HepG2 (cell line): ENCODE results near the gene PCGF5. TPM values are rescaled to one million over a fixed set of nuclear protein-coding genes. Genes with fewer than 3 reads are reported as not detected.

Source experiments
- ATAC-seq: fragments of 200-7000 bp; cut with Tn5 transposase; 3 replicates; pipeline ENCODE4 v1.9.1; 2020; ENCODE audit warnings: mild to moderate bottlenecking, moderate library complexity
- BruUV-seq: library from RNA; stranded (reverse); fragments of 400-500 nt; replicated peaks from 2 replicates; lab custom pipeline; 2021; lab: Mats Ljungman, UMichigan
- CTCF ChIA-PET: fragments of 300-600 bp; formaldehyde crosslinking; extraction: SDS; loops from one replicate; lab custom pipeline; 2021; ENCODE audit warnings: low total read pairs, inconsistent platforms, low intra/inter-chr PET ratio; lab: Yijun Ruan, JAX
- POLR2A ChIA-PET: fragments of 350-600 bp; sonication (Branson Sonifier 250); formaldehyde crosslinking; loops from one replicate; lab custom pipeline; 2020; ENCODE audit warnings: antibody characterized with exemption, inconsistent platforms; lab: Yijun Ruan, JAX
- DNase-seq: peaks from one replicate; pipeline ENCODE4 v3.0.0-alpha.2; 2015; ENCODE audit warnings: low spot score
- FAIRE-seq: peaks from 3 replicates; lab custom pipeline; 2011; peaks lifted over from hg19 to GRCh38; lab: Jason Lieb, UNC
- H2AFZ ChIP-seq: one replicate; pipeline ENCODE4 v1.6.1; 2011; ENCODE audit warnings: low read length, inconsistent platforms
- H3K27ac ChIP-seq: fragments of 300-600 bp; 3 replicates; pipeline ENCODE4 v1.8.0; 2011; ENCODE audit warnings: mixed run types, mild to moderate bottlenecking, mixed read lengths, low read length, inconsistent platforms; ENCODE audit not compliant: insufficient read depth; ENCODE audit errors: extremely low read length
- H3K27me3 ChIP-seq, 2 experiments: fragments of 200-600 bp in 1 of 2; 2 replicates in 1 of 2; 3 replicates in 1 of 2; pipeline versions ENCODE4 v1.6.0 to v1.8.0; 2011; ENCODE audit warnings: low read length in 2 of 2, mild to moderate bottlenecking in 2 of 2, moderate library complexity in 2 of 2, inconsistent platforms in 1 of 2; ENCODE audit not compliant: insufficient read depth in 2 of 2, control insufficient read depth in 1 of 2
- H3K36me3 ChIP-seq, 2 experiments: fragments of 200-600 bp in 1 of 2; replicated peaks in 1 of 2; 2 replicates in 1 of 2; 3 replicates in 1 of 2; pipeline versions ENCODE4 v1.5.1 to v1.8.0; 2011; ENCODE audit warnings: low read length in 2 of 2, inconsistent platforms in 1 of 2; ENCODE audit not compliant: insufficient read depth in 2 of 2, control insufficient read depth in 1 of 2
- H3K4me1 ChIP-seq: 2 replicates; pipeline ENCODE4 v1.5.1; 2012; ENCODE audit warnings: low read length, inconsistent platforms; ENCODE audit not compliant: insufficient read depth
- H3K4me2 ChIP-seq: 2 replicates; pipeline ENCODE4 v1.6.0; 2011; ENCODE audit warnings: low read depth, low read length, inconsistent platforms
- H3K4me3 ChIP-seq, 3 experiments: fragments of 200-600 bp in 1 of 3; sonication (generic), shearing (Covaris generic) in 1 of 3; replicated peaks in 1 of 3; 2 replicates each; pipeline ENCODE4 v1.5.1; 2011 to 2016; ENCODE audit warnings: low read length in 3 of 3, inconsistent platforms in 2 of 3, low read depth in 2 of 3, mild to moderate bottlenecking in 2 of 3, control low read depth in 1 of 3, mixed read lengths in 1 of 3; ENCODE audit not compliant: insufficient read depth in 1 of 3
- H3K79me2 ChIP-seq: one replicate; pipeline ENCODE4 v1.6.1; 2011; ENCODE audit warnings: low read length, inconsistent platforms; ENCODE audit not compliant: insufficient read depth
- H3K9ac ChIP-seq: 2 replicates; pipeline ENCODE4 v1.6.0; 2011; ENCODE audit warnings: mild to moderate bottlenecking, low read depth, low read length, inconsistent platforms; ENCODE audit not compliant: insufficient read depth
- H3K9me3 ChIP-seq: 2 replicates; pipeline ENCODE4 v1.5.1; 2012; ENCODE audit warnings: mild to moderate bottlenecking, low read length
- H4K20me1 ChIP-seq: 2 replicates; pipeline ENCODE4 v1.6.0; 2011; ENCODE audit warnings: inconsistent platforms, mild to moderate bottlenecking, low read length, moderate library complexity; ENCODE audit not compliant: insufficient read depth
- PHF8 ChIP-seq: sonication (generic); formaldehyde crosslinking; IDR thresholded peaks from 2 replicates; pipeline ENCODE4 v1.5.0; 2020; ENCODE audit warnings: missing genetic modification reagents
- RBM22 ChIP-seq: fragments of 200-400 bp; formaldehyde crosslinking; optimal IDR thresholded peaks from 2 replicates; pipeline ENCODE3; 2017; ENCODE audit warnings: mild to moderate bottlenecking, low read length, moderate library complexity
- ZNF556 ChIP-seq: sonication (generic); formaldehyde crosslinking; IDR thresholded peaks from 2 replicates; pipeline ENCODE4 v1.4.0; 2020; ENCODE audit warnings: mild to moderate bottlenecking, missing genetic modification reagents, borderline replicate concordance
- WGBS: methylation state at CpG from one replicate; pipeline ENCODE4 v1.1.6; 2017; ENCODE audit warnings: low lambda C conversion rate; 5-methylcytosine and 5-hydroxymethylcytosine counted together
- in situ Hi-C: cut with HindIII; loops from 2 replicates; pipeline ENCODE4 v1.10.0; 2017; ENCODE audit warnings: low pct_unique_long_range_greater_than_20kb; ENCODE audit not compliant: extremely low pct_ligation_motif_present
- intact Hi-C: fragments of 100-400 bp; cut with micrococcal nuclease; formaldehyde crosslinking; loops from one replicate; pipeline ENCODE4 v1.10.0; 2022; ENCODE audit not compliant: unreplicated experiment
- polyA plus RNA-seq, 8 experiments: library from polyadenylated mRNA; depleted of rRNA in 3 of 8; stranded (reverse) in 7 of 8; unstranded in 1 of 8; fragments of >200 nt; fragmentation: Illumina TruSeq in 4 of 8; extraction: Trizol in 4 of 8; gene quantifications; 2 replicates each; pipeline versions ENCODE4 v1.2.1 to v1.2.3, GENCODE V29; 2011 to 2016; ENCODE audit warnings: low read depth in 4 of 8, missing spikeins in 1 of 8, mixed read lengths in 1 of 8; ENCODE audit not compliant: insufficient read depth in 1 of 8
- total RNA-seq, 5 experiments: library from RNA; depleted of rRNA; stranded (reverse); fragments of >200 nt; fragmentation: Illumina TruSeq; extraction: Trizol; gene quantifications; 2 replicates each; pipeline ENCODE4 v1.2.3, GENCODE V29; 2016; ENCODE audit warnings: low read depth in 1 of 5
- TF ChIP-seq, protein P1 (sequence below): IDR thresholded peaks from 2 replicates; pipeline ENCODE4 v1.6.1; 2016; ENCODE audit warnings: mild to moderate bottlenecking, missing biosample characterization, missing genetic modification reagents

Gene PCGF5
- total and polyA plus RNA-seq, 2 of the 13 experiments (the other 11 are each of a cell fraction or from before 2014, with no cell fraction given) = 61.3 to 138 TPM

DNA sequence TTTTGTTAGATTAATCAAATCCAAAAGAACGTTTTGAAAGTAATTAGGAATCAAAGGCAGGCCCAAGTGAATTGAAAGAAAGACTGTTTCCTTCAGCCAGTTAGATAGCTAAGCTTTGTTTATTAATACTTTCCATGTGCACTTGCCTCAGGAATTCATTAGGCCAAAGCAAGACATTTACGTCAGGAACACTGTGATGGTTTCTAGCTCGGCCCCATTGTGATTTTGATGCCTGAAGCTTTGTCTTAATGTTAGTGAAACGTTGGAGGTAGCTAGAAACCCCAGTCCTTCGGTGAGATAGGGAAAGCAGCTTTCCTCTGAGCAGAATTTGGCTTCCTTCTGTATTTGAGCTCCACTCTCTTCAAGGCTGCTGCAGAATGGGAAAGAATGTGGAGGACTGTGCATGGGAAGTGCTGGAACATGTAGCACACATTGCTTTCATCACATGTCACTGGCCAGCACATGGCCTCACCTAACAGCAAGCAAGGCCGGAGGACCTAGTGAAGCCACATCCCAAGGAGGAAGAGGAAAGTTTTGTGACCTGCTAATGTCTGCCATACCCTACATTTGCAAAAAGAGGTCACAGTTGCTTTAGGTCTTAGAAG lies 64.1 kb downstream of the PCGF5 start:
- TF ChIP-seq, protein P1, sequence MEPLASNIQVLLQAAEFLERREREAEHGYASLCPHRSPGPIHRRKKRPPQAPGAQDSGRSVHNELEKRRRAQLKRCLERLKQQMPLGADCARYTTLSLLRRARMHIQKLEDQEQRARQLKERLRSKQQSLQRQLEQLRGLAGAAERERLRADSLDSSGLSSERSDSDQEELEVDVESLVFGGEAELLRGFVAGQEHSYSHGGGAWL (CRISPR knock-in tag) = no peak
- peak; percentile 20 for TF ChIP-seq RBM22
- TF ChIP-seq, all 625 proteins: peak for 1
- intact Hi-C loops (no loop called here), in situ Hi-C loops (no loop called here)
- ChIA-PET CTCF (no interaction called here), POLR2A (no interaction called here)
- no peak for FAIRE-seq
- ATAC-seq = no peak
- Histone ChIP-seq H3K36me3 (peaks cover 0 to 3% of the 10 kb centered on the region in 2 experiments; a peak in 1 of 5 replicates), H3K79me2 (no peaks in the 10 kb centered on the region), H3K4me1 (no peaks in the 10 kb centered on the region), H3K4me2 (no peak overlapping the region), H3K27me3 (no peaks in the 10 kb centered on the region), H2AFZ (no peak overlapping the region), H4K20me1 (no peaks in the 10 kb centered on the region), H3K9ac (no peak overlapping the region), H3K27ac (no peak overlapping the region), H3K4me3 (no peak overlapping the region), H3K9me3 (no peaks in the 10 kb centered on the region)
- 84% methylated on average over 6 of the region's 6 CpGs for WGBS
- DNase-seq = no peak
- BruUV-seq = no TSS peak

DNA sequence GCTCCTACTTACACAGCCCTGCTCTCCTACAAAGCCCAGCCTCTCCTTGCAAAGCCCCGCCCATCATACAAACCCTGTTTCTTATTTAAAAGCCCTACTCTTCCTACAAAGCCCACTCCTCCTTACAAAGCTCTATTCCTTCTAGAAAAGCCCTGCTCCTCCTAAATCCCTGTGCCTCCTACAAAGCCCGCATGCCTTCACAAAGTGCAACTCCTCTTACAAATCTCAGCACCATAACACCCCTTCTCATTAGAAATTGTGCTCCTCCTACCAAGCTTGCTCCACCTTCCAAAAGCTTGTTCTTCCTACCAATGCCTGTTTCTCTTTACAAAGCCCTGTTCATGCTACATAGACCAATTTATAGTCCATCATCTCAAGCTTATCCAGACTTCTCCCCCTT lies 66.1 kb downstream of the PCGF5 start:
- Histone ChIP-seq H3K4me2 (no peak overlapping the region), H2AFZ (no peak overlapping the region), H3K36me3 (peaks cover 0 to 3% of the 10 kb centered on the region in 2 experiments; a peak in 1 of 5 replicates), H3K79me2 (no peaks in the 10 kb centered on the region), H4K20me1 (no peaks in the 10 kb centered on the region), H3K4me3 (no peak overlapping the region), H3K4me1 (no peaks in the 10 kb centered on the region), H3K9me3 (no peaks in the 10 kb centered on the region), H3K27ac (no peak overlapping the region), H3K27me3 (0 out of 5 replicates have a peak, but pooled peaks cover 1 to 3% of the 10 kb centered on the region in 2 experiments), H3K9ac (no peak overlapping the region)
- intact Hi-C loops = no loop called here
- no peak for TF ChIP-seq PHF8 (CRISPR knock-in tag)
- no peak for TF ChIP-seq ZNF556 (CRISPR knock-in tag)
- 43% methylated on average over 2 of the region's 2 CpGs for WGBS
- ATAC-seq = no peak
- no peak for FAIRE-seq
- ChIA-PET CTCF (no interaction called here), POLR2A (no interaction called here)
- in situ Hi-C loops = no loop called here
- no peak for DNase-seq
- no TSS peak for BruUV-seq
